ENCODE results near the gene DDC.

Gene DDC

DNA sequence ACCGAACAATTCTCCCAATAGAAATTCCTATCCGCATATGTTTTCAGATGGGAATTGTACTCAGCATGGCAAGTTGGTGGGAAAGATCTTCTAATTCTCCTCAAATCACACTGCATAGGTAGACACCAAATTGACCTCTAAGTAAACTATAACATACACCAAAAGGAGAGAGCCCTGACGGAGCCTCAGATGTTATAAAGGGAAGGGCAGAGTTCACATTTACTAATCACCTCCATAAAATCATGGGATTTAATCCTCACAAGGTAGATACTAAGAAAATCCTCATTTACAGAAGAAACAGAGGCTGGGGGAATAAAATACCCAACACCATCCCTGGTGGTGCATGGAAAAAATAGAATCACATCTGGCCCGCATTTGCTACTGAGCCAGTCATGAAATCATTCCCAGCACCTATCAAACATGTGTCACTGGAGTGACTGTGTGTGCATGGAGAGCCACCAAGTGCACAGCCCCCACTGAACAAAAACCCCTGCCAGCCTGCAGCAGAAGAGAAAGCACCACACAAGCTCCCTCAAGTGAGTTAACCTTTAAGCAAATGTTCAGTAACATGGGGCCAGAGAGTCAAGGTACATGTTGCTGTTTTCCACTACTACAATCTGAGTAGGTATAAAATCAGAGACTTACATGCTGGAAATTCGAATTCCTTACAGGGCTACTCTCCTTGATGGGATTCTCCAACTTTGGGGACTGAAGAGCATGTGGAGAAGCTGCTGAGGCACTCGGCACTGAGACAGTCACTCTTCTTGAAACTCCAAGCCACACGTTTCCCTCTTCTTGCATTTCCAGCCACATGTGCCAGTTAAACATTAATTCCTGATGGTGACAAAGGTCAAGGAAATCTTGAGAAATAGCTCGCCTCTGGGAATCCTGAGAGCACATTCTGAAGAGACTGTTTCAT lies at the start of gene DDC:
DDC (minus strand) TSS at position 766 of the 919 bp plus-strand sequence. CDS start 21,320 bp downstream, outside the sequence.
- DNase-seq, result no peak

DNA sequence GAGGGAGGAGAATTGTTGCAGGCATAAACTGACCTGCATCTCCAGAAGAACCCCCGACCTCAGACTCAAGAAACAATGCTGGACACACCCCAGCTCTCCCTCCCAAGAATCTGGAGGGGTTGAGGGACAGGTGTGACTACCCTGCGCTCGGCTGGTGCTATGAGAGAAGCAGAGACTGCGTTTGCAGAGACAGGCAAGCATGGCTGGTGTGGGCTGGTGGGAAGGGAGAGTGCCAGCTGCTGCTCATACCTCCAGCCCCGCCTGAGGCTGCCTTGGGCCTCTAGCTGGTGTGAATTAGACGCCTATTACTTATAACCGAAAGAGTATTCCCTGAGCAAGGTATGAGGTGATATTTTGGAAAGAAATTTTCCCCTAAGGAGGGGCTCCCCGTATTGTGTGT lies 48.3 kb upstream of the DDC start:
- DNase-seq, result no peak

DNA sequence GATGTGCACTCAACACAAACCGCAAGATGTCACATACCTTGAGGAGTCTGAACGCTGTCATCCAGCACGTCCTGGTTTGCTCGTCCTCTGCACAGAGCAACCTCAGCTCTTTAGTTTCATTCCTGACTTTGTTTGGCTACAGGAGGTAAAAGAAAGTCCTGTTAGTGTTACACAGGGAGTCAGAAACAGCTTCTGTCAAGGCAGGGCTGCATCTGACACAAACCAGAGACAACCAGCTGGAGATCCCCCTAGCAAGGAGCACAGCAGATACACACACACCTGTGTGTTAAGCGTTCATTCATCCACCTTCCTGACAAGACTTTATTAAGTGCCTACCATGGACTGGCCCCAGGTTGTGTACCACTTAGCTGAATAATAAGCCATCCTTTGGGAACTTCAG lies 47.5 kb upstream of the DDC start:
- DNase-seq, result no peak

GRCh38 chr7:50610521-50611277 lies 45.5 kb upstream of the DDC start:
- DNase-seq, result no peak

- no peak for DNase-seq
These were observed 43.1 kb upstream of the DDC start for GRCh38 chr7:50608196-50608906.

GRCh38 chr7:50607524-50608125 lies 42.4 kb upstream of the DDC start:
- no peak for DNase-seq

GRCh38 chr7:50605059-50605458 lies 39.9 kb upstream of the DDC start:
- DNase-seq, result no peak

DNA sequence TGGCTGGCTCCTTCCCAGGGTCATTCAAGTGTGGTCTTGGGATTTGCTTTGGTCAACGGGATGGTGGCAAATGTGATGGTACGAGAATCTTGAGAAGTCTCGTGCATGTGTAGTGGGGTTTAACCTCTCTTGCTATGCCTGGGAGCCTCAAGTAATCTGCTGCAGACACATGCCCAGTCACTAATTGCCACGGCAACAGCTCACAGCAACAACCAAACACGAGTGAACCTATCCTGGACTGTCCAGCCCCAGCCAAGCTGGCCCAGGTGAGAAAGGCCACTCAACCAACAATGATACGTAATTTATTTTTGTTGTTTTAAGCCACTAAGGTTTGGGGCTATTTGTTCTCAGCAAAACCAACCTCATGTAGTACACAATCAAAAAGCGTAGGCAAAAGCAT lies 38.1 kb upstream of the DDC start:
- DNase-seq, result no peak

DNA sequence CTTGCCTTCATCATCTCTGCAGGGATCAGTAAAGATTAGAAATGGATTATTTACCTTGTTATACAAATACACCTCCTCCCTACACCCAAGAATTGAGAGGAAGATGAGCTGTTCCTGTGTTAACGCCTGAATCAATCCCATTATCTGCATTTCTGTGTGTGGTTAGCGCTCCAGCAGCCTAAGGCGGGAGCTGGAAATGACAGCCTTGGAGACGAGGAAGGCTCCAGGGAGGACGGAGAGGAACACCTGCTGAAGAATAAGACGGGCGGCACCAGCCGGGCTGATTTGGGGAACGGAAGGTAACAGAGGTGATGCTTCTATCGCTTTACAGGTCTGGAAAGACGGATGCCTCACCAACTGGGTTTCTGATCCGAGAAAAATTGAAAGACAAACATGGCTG lies 34.2 kb upstream of the DDC start:
- DNase-seq, result no peak

- no peak for DNase-seq
These were observed 33.5 kb upstream of the DDC start for GRCh38 chr7:50598460-50599343.

DNA sequence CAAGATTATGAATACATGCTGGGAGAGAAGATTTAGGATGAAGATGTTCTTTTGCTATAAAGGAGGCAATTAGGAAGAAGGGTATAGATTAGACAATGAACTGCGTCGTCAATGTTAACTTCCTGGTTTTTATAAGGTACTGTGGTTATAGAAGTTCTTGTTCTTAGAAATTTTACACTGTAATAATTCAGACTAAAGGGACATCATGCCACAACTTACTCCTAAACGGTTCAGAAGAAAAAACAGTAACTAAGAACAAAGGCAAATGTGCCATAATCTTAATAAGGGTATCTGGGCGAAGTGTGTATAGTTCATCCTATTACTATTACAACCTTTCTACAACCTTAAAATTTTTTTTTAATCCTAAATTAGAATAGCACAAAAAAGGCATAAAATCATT lies 31.3 kb upstream of the DDC start:
- no peak for DNase-seq

DNA sequence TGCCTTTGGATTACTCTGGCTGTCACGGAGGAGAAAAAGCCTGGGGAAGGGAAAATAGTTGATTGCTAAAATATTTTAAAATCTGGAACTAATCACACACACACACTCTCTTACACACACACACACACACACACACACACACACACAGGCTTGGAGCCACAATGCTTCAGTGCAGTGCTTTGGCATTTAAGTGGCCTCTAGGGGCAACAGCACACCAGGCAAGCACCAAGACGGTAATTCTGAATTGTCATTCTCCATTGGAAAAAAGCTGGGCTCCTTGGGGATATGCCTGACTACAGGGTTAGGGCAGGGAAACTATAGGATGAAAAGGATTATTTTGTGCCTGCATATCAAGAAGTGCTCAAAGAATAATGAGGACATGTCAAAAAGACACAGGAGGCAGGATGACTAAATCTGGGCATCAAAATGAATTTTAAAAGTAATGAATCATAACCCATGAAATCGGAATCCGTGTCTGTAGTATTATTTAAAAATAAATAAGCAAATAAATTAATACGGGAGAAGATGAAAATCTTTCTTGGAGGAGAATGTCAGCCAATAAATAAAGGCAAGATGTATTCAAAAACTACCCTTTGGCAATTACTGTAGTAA lies 30.4 kb upstream of the DDC start:
- no peak for DNase-seq

DNA sequence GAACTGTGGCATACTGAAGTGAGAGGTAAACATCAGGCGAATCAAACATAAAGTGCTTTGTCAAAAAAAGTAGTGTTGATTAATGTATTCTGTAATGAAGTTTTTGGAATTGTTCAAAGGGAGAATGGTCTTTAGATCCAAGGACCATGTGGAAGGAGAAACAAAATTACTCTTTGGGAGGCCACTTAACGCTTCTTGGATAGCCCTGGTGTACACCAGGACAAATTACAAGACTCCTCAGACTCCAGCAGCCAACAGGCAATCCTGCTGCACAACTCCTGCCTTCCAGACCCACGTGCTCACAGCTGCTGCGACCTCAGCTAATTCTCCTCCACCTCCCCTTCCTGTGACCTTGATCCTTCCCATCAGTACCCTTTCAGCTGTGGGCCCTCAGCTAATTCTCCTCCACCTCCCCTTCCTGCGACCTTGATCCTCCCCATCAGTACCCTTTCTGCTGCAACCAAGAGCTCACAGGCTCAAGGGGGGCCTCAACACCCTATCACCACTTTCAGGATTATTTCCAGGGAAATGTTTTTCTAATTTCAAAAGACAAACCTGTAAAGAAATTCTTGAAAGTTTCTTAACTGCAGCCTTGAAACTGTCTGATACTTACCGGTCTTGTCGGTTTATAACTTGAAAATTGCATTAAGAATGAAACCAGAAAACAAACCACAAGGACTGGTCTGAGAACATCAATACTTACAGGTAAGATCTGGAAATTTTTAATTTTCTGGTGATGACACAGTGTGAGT lies 29.7 kb upstream of the DDC start:
- DNase-seq, result no peak

DNA sequence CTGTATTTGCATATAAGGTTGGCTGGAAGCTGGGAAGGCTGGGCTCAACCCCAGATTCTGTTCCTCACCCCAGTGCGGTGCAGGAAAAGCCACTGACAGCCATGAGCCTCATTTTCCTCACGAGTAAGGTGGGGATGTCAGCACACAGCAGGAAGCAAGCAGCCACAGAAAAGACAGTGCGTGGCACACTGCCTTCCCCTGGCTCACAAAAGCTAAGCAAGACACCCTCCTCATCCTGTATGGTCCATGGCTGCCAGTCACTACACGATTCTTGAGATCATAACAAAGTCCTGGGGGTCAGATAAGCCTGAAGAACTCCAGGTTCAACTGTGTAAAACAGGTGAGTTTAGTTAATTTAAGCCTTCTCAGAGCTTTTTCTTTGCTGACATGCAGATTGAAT lies 28.9 kb upstream of the DDC start:
- DNase-seq, result no peak

DNA sequence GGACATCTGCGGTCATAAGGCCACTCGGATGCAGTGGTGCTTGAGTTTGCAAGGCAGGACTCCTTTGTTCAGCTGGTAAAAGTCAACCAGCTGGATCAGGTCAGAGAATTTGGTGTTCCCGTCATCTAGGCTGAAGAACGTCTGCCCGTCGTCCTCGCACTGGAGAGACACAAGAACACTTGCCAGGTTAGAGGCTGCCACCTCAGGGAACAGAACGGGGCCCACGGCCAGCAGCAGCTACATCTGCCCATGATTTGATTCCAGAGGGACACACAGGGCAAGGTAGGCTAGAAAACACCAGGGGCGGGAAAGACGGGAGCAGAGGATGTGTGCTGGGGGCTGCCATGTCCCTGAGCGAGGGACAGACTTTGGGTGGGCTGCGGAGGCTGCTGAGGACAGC lies 27.7 kb upstream of the DDC start:
- DNase-seq, result no peak

GRCh38 chr7:50591480-50592438 lies 26.6 kb upstream of the DDC start:
- peak; percentile 73 for DNase-seq

GRCh38 chr7:50591098-50591479 lies 25.9 kb upstream of the DDC start:
- DNase-seq, result no peak

GRCh38 chr7:50590535-50590934 lies 25.3 kb upstream of the DDC start:
- no peak for DNase-seq

- DNase-seq, result no peak
These were observed 24.2 kb upstream of the DDC start for GRCh38 chr7:50589364-50589763.

DNA sequence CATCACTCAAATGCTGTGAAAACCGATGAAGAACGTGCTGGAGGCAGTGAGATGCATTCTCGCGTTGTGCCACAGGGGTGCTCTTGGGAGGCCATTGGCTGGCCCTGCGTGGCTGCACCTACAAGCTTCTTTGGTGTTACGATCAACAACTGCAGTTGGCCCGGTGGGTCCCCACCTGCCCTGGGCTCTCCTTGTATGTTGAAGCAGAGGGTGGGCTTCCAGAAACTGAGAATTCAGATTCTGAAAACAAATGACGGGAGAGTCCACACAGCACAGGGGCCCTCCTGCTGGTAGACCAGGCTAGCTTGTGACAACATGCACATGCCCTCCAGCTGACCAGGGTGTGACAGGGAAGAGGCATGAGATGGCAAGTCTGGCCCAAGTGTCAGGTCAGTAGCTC lies 23.7 kb upstream of the DDC start:
- DNase-seq, result no peak

All from DMS79 treated with DMSO at 0.1 percent for 48 hours (cell line).